Measurements from ENCODE around the gene CASP6.
"Not testable (repeated sequence)": the region's sequence is repeated elsewhere in the genome, so short reads cannot be mapped to it uniquely, and the experiment has no call there.

CASP6 gene

GRCh38 chr4:109719604-109720003 is 16.4 kb upstream of the CASP6 start:
- no peak for DNase-seq (ENCODE audit: low spot score)

GRCh38 chr4:109718759-109719158 is 15.5 kb upstream of the CASP6 start:
- no peak for DNase-seq (ENCODE audit: low spot score)

- no peak for DNase-seq (ENCODE audit: low spot score)
These were observed 10.3 kb upstream of the CASP6 start for GRCh38 chr4:109713500-109713899.

- no peak for DNase-seq (ENCODE audit: low spot score)
These were observed 5.7 kb upstream of the CASP6 start for GRCh38 chr4:109708990-109709389.

- DNase-seq (ENCODE audit: low spot score), result no peak
These were observed 5.2 kb upstream of the CASP6 start for GRCh38 chr4:109708435-109708834.

GRCh38 chr4:109703664-109704361 is 568 bp upstream of the CASP6 start:
- DNase-seq (ENCODE audit: low spot score), result peak; percentile 37

- DNase-seq (ENCODE audit: low spot score), result peak; percentile 25
These were observed 1.5 kb downstream of the CASP6 start for GRCh38 chr4:109701566-109702410.

- no peak for DNase-seq (ENCODE audit: low spot score)
These were observed 3.6 kb downstream of the CASP6 start for GRCh38 chr4:109699553-109700225.

- no peak for DNase-seq (ENCODE audit: low spot score)
These were observed 4.6 kb downstream of the CASP6 start for GRCh38 chr4:109698656-109699055.

- peak; percentile 31 for DNase-seq (ENCODE audit: low spot score)
These were observed 11.8 kb downstream of the CASP6 start for GRCh38 chr4:109691411-109691920.

GRCh38 chr4:109690690-109691410 is 12.4 kb downstream of the CASP6 start:
- DNase-seq (ENCODE audit: low spot score), result no peak

- DNase-seq (ENCODE audit: low spot score), result no peak
These were observed 18.5 kb downstream of the CASP6 start for GRCh38 chr4:109684727-109685126.

GRCh38 chr4:109683621-109684253 is 19.5 kb downstream of the CASP6 start:
- DNase-seq (ENCODE audit: low spot score), result no peak

- DNase-seq (ENCODE audit: low spot score), result no peak
These were observed 20.4 kb downstream of the CASP6 start for GRCh38 chr4:109682875-109683274.

GRCh38 chr4:109678925-109679324 is 24.3 kb downstream of the CASP6 start:
- not testable (repeated sequence) for DNase-seq (ENCODE audit: low spot score)

- DNase-seq (ENCODE audit: low spot score), result not testable (repeated sequence)
These were observed 24.8 kb downstream of the CASP6 start for GRCh38 chr4:109678472-109678871.

- no peak for DNase-seq (ENCODE audit: low spot score)
These were observed 26.4 kb downstream of the CASP6 start for GRCh38 chr4:109676886-109677285.

GRCh38 chr4:109675843-109676242 is 27.4 kb downstream of the CASP6 start:
- no peak for DNase-seq (ENCODE audit: low spot score)

GRCh38 chr4:109675181-109675580 is 28.1 kb downstream of the CASP6 start:
- DNase-seq (ENCODE audit: low spot score), result no peak

GRCh38 chr4:109673303-109673702 is 29.9 kb downstream of the CASP6 start:
- DNase-seq (ENCODE audit: low spot score), result no peak

- no peak for DNase-seq (ENCODE audit: low spot score)
These were observed 30.9 kb downstream of the CASP6 start for GRCh38 chr4:109672169-109672930.
